Renal pelvis (tissue), 12 donors: ENCODE results near the gene C1QBP. TPM values are rescaled to one million over a fixed set of nuclear protein-coding genes. Genes with fewer than 3 reads are reported as not detected.

ENCODE experiments used
- DNase-seq: peaks from one replicate; pipeline ENCODE4 v3.0.0-alpha.2; 2013
- long read RNA-seq, 16 experiments: transcript quantifications; one replicate each; lab custom pipeline, GENCODE V29; 2026
- polyA plus RNA-seq, 3 donors: library from polyadenylated mRNA; unstranded; fragments of 120-200 nt; gene quantifications; one replicate each; pipeline ENCODE4 v1.2.1, GENCODE V29; 2013; ENCODE audit not compliant: insufficient read length in 3 of 3

C1QBP gene, protein sequence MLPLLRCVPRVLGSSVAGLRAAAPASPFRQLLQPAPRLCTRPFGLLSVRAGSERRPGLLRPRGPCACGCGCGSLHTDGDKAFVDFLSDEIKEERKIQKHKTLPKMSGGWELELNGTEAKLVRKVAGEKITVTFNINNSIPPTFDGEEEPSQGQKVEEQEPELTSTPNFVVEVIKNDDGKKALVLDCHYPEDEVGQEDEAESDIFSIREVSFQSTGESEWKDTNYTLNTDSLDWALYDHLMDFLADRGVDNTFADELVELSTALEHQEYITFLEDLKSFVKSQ
- polyA plus RNA-seq = 100 to 1,000 TPM; 135 to 161 (median 156) TPM
- long read RNA-seq, donor 1, transcript C1QBP-201 (6 exons, 1,169 nt) = major isoform, 95 of 149 reads
- long read RNA-seq, donor 1, partial matches to known transcripts = 50 of 149 reads
- long read RNA-seq, donor 1, other reads (novel, unspliced or antisense) = 0 of 149 reads
- long read RNA-seq, donor 2, transcript C1QBP-201 (6 exons, 1,169 nt) = major isoform, 99 of 174 reads
- long read RNA-seq, donor 2, partial matches to known transcripts = 64 of 174 reads
- long read RNA-seq, donor 2, other reads (novel, unspliced or antisense) = 5 of 174 reads
- long read RNA-seq, donor 3, transcript C1QBP-201 (6 exons, 1,169 nt) = major isoform, 124 of 181 reads
- long read RNA-seq, donor 3, partial matches to known transcripts = 52 of 181 reads
- long read RNA-seq, donor 3, other reads (novel, unspliced or antisense) = 0 of 181 reads
- long read RNA-seq, donor 4, transcript C1QBP-201 (6 exons, 1,169 nt) = major isoform, 144 of 232 reads
- long read RNA-seq, donor 4, partial matches to known transcripts = 82 of 232 reads
- long read RNA-seq, donor 4, other reads (novel, unspliced or antisense) = 0 of 232 reads
- long read RNA-seq, donor 5, transcript C1QBP-201 (6 exons, 1,169 nt) = major isoform, 97 of 111 reads
- long read RNA-seq, donor 5, partial matches to known transcripts = 13 of 111 reads
- long read RNA-seq, donor 5, other reads (novel, unspliced or antisense) = 0 of 111 reads
- long read RNA-seq, donor 6, transcript C1QBP-201 (6 exons, 1,169 nt) = major isoform, 95 of 172 reads
- long read RNA-seq, donor 6, partial matches to known transcripts = 69 of 172 reads
- long read RNA-seq, donor 6, other reads (novel, unspliced or antisense) = 0 of 172 reads
- long read RNA-seq, donor 7, transcript C1QBP-201 (6 exons, 1,169 nt) = major isoform, 146 of 180 reads
- long read RNA-seq, donor 7, transcript C1QBP-203 (2 exons, 911 nt) = minor isoform, 8 of 180 reads
- long read RNA-seq, donor 7, partial matches to known transcripts = 16 of 180 reads
- long read RNA-seq, donor 7, other reads (novel, unspliced or antisense) = 6 of 180 reads
- long read RNA-seq, donor 8, transcript C1QBP-201 (6 exons, 1,169 nt) = major isoform, 28 of 37 reads
- long read RNA-seq, donor 8, partial matches to known transcripts = 8 of 37 reads
- long read RNA-seq, donor 8, other reads (novel, unspliced or antisense) = 0 of 37 reads
- long read RNA-seq, donor 9, transcript C1QBP-201 (6 exons, 1,169 nt) = major isoform, 138 of 217 reads
- long read RNA-seq, donor 9, partial matches to known transcripts = 76 of 217 reads
- long read RNA-seq, donor 9, other reads (novel, unspliced or antisense) = 0 of 217 reads
- long read RNA-seq, donor 10, transcript C1QBP-201 (6 exons, 1,169 nt) = major isoform, 76 of 120 reads
- long read RNA-seq, donor 10, partial matches to known transcripts = 40 of 120 reads
- long read RNA-seq, donor 10, other reads (novel, unspliced or antisense) = 0 of 120 reads
- long read RNA-seq, donor 11, transcript C1QBP-201 (6 exons, 1,169 nt) = major isoform, 83 of 90 reads
- long read RNA-seq, donor 11, partial matches to known transcripts = 5 of 90 reads
- long read RNA-seq, donor 11, other reads (novel, unspliced or antisense) = 0 of 90 reads
- long read RNA-seq, donor 12, transcript C1QBP-201 (6 exons, 1,169 nt) = major isoform, 108 of 177 reads
- long read RNA-seq, donor 12, transcript C1QBP-203 (2 exons, 911 nt) = minor isoform, 5 of 177 reads
- long read RNA-seq, donor 12, partial matches to known transcripts = 60 of 177 reads
- long read RNA-seq, donor 12, other reads (novel, unspliced or antisense) = 0 of 177 reads
- long read RNA-seq, donor 13, transcript C1QBP-201 (6 exons, 1,169 nt) = major isoform, 57 of 72 reads
- long read RNA-seq, donor 13, partial matches to known transcripts = 9 of 72 reads
- long read RNA-seq, donor 13, other reads (novel, unspliced or antisense) = 0 of 72 reads
- long read RNA-seq, donor 14 = 0 reads
- long read RNA-seq, donor 15 = 0 reads
- long read RNA-seq, donor 16, transcript C1QBP-201 (6 exons, 1,169 nt) = major isoform, 133 of 195 reads
- long read RNA-seq, donor 16, partial matches to known transcripts = 56 of 195 reads
- long read RNA-seq, donor 16, other reads (novel, unspliced or antisense) = 0 of 195 reads

DNA sequence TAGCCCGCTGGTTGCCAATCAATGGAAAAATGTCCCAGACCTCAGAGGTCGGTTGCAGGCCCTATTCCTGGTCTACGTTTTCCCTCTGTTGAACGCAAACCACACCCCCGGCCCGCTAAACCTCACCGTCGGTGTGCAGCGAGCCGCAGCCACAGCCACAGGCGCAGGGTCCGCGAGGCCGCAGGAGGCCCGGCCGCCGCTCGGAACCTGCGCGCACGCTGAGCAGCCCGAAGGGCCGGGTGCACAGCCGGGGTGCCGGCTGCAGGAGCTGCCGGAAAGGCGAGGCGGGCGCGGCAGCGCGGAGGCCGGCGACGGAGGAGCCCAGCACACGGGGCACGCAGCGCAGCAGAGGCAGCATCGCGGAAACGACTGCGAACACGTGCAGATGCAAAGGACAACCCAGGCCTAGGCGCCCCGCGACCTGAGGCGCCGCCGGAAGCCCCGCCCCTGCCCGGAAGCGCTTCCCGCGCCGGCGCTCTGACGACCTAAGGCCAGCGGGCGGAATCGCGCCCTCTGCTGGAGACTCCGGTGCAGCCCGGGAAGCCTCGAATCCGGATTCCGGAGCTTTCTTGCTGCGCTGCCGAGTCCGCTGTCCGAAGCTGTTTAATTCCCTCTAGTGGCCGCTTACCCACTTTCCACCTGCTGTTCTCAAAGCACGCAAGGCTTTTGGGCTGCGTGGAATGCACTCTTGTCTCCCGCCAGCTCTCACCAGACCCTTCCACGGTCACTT is at the start of gene C1QBP:
Gene C1QBP (minus strand): TSS at position 440 of the 730 bp plus-strand sequence. CDS start 82 bp downstream, at position 358.
- DNase-seq = peak; percentile 92

DNA sequence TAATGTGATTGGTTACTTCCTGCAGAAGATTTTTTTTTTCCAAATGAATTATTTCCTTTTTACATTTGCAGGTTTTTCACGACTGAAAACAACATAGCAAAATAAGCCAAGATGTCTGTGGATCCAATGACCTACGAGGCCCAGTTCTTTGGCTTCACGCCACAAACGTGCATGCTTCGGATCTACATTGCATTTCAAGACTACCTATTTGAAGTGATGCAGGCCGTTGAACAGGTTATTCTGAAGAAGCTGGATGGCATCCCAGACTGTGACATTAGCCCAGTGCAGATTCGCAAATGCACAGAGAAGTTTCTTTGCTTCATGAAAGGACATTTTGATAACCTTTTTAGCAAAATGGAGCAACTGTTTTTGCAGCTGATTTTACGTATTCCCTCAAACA is 49.8 kb upstream of the C1QBP start:
- no peak for DNase-seq

DNA sequence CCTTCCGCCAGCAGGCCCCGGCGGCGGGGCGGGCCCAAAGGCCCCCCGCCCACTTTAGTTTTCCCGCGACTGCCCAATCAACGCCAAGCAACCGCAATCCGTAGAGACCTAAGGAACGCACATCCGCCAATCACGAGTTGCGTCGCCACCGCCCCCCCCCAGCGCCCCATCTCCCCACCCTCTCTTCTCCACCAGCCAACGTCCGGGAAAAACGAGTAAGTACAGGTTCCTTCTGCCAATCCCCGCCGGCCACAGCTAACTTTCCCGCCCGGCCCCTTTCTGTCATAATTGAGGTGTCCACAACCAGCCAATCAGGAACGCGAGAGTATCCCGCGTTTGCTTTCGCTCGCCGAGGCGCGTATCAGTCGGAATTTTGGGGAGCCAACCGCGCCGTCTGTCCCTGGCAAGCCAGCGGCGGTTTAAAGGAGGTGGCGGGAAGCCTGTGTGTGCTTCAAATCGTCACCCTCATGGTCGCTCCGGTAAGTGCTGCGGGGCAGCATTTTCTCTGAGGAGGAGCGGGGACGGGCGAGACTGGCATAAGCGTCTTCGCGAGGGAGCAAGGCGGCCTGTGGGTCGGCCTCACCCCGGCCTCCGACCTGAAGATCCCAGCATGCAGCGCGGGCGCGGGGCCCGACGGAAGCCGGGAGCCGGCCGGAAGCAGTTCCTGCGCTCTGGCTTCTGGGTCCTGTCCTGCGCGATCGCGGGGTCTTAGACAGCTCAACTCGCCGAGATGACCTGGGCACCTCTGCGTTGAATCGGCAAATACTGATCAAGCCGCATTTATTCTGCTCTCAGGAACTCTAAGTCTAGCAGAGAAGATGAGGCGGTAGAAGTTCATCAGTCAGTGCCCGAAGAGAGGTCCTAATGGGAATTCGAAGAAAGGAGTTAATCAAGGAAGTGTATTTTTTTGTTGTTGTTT is 47.5 kb upstream of the C1QBP start, which contains the start of gene MIS12:
Gene MIS12 (plus strand): TSS at position 361 of the 919 bp plus-strand sequence. CDS start 2,297 bp downstream, outside the sequence.
- peak; percentile 99 for DNase-seq

DNA sequence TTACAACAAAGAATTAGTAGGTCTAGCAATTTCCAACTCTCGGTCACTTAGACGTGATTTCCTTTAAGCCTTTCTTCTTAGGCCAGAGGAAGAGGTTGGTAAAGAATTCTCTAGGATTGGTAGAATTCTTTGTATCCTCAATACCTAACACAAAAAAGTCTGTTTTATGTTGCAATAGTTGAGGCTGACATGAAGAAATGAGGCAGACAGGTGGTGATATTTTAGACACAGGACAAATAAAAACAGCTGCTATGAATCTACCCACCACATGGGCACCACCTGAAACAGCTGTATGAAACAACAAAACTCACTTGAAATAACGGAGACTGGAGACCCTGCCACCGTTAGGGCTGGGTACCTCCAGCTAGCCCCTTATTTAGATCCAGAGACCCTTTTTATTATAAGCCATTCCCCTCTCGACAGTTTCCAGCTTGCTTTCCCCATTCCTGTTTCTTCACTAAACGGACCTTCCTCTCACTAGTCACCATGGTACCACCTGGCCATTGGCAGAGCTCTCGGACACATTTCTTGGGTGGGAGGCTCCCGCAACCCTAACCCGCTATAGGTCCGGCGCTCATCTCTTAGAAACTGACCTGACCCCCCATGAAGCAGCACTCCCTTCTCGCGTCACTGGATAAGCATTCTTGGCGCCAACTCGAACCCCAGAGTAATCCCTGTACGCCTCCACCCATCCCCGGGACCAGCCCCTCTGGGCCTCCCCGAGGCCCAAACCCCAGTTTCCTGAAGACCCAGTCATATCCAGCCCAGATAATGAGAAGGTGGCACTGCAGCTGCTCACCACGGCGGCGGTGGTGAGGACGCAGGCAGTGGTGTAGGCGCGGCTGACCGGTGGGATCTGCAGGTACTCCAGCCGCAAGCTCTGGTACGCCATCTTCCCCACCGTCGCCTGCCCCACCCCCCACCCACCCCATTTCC is 46.6 kb upstream of the C1QBP start, which contains the start of gene DERL2:
Gene DERL2 (minus strand): TSS at position 909 of the 936 bp plus-strand sequence. CDS start 17 bp downstream, at position 892.
- no peak for DNase-seq

DNA sequence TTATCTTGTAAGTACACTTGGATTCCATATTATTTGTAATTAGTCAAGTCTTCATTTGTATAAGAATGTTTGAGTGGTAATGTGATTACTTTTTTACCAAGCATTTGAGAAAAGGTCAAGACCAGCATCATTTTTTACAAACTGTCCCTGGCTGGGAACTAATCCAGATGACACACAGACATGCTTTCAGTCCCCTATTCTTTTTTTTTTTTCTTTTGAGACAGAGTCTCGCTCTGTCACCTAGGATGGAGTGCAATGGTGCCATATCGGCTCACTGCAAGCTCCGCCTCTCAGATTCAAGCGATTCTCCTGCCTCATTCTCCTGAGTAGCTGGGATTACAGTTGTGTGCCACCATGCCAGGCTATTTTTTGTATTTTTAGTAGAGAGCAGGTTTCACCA is 42.5 kb upstream of the C1QBP start:
- DNase-seq = no peak

DNA sequence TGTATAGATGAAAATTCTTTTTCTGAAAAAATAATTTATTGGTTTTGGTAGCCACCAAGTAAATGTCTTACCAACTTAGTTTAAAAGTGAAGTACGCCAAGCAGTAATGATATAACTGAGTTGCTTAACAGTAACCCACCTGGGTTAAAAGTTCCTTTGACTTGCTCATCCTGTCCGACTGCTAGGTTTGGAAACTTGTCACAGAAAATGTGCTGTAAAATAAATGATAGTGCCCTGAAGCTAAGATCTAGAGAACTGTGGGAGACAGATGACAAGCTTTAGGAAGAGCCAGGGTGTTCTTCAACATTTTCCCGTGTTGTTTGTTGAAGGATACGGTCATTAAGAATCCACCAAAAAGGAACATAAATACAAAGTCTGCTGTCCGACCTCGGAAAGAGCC is 42.0 kb upstream of the C1QBP start:
- no peak for DNase-seq

DNA sequence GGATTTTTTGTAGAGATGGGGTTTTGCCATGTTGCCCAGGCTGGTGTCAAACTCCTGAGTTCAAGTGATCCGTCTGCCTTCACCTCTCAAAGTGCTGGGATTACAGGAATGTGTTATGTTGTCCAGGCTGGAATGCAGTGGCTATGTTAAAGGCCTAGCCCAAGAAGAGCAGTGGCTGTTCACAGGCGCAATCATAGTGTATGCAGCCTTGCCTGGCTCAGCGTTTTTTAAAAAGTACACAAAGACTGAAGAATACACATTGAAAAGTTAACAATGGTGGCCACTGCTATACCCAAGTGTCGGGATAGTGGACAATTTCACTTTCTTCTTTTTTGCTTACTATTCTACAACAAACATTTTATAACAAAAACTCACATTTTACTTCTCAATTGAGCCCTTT is 40.0 kb upstream of the C1QBP start:
- DNase-seq = no peak

DNA sequence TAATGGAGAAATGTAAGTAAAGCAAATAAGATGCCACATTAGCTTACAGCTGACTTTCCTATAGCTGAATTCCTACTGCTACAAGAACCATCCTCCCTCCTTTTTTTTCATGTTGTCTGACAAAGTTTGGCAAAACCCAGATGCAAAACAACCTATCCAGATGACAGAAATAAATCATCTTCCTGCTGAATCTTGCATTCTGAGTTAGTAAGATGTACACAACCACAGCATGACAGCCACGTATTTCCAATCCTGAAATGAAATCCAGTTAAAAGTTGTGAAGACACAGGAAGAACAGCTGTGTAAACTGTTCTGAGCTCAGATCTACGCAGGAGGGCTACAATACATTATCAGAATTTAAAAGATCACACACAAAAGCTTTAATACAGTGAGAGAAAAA is 35.0 kb upstream of the C1QBP start:
- DNase-seq = no peak

DNA sequence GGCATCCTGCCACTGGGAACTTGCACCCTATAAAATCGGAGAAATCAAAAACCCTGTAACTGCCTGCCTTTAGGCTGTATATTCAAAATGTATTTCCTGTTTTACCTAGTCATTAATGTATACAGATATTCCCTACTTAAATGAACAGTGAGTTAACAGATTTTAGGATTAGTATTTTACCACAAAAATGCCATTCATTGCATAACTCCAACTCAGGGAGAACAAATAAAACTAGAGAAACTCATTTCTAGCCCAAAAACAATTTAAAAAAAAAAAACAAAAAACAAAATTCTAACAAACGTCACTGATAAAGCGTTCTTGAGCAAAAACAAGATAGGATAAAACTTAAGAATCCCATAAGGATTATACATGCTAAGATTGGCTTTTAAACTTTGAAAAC is 33.6 kb upstream of the C1QBP start:
- DNase-seq = no peak

DNA sequence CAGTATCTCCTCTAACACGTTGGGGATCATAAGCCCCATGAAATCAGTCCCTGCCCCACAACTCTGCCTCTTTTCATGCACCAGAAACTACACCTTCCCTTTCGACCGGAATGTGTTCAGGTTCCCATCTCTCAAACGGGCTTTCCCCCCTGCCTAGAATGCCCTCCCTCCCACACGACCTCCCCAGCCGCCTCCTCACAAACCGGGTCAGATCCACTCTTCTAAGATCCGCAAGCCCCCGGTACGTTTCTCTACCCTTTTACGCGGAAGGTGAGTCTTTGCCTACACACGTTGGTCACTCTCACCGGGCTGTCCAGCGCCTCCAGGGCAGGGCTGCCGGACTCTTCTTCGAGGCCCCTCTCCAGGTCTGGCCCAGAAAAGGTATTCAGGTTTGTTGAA is 29.1 kb upstream of the C1QBP start:
- DNase-seq = no peak

DNA sequence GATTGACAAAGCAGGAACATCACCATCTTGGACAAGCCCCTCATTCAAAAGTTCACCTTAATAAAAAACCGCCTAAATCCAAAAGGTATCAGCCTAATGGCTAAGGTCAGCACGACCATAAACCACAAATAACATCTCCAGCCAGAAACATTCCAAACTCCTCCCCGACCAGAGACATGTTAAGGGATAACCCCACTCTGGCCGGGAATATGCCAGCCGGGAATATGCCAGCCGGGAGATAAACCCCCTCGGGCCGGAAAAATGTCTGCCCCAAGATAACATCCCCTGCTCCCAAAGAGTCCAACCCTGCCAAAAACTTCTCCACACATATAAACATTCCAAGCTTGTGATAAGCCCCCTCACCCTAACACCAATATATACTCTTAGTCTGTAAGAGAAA is 28.5 kb upstream of the C1QBP start:
- no peak for DNase-seq

DNA sequence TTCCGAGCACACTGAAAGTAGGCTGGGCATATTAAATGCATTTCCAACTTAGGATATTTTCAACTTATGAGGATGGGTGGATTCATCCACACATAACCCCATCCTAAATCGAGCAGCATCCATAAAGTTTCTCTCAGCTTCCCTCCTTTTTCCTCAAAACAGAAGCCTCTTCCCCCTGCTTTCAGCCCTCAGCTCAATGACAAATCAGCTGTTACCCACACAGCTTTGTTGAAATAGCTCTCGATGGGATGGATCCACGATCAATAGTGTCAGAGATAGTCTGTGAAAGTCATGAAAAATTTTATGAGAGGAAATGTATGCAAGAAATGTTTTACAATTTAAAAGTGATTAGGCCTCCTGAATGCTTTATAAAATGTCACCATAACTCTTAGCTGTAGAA is 27.3 kb upstream of the C1QBP start:
- DNase-seq = no peak

DNA sequence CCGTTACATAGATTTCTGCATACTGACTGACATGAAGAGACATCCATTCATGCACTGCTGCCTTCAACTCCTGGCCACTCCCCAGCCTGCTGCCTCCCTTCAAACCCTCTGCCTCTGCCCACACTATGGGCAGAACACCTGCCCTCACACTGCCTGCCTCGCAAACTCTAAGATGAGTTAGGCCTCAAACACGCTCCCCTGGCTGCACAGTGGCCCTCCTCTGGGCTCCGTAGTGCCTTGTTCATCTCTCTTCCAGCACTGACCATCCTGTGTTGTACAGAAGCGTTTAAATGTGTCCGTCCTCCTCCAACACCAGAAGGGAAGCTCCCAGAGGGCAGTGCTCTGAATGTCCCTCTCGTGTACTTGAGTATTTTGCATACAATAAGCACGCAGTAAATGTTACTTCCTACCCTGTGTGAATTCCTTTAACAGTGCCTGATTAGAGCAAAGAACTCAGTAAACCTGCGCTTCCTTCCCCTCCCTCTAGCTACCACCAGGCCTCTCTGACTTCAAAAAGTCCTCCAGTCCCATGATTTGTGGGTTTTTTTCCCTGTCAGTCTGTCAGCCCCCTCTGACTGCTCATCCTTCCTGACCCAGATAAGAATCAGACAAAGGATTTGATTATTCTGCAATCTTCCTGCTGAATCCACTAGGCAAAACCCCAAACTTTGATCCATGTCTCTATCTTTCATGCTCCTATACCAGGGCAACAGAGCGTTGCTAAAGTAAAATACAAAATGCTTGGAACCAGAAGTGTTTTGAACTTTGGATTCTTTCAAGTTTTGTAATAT is 26.0 kb upstream of the C1QBP start:
- DNase-seq = no peak

DNA sequence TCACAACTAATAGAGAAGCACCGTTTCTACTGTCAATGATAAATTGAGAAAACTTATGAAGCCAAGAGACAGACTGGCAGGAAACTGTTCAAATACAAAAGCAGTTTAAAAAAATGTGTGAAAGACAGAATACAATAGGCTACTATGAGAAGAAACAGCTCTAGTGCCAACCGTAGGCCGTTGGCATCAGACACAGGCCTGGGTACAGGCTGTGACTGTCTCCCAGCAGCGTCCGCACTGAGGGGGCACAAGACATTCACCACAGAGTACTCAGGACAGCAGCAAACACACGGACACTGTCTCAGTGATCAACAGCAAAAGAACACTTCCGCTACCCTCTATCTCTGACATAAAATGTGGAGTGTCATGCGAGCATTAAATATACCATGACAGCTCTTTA is 7.8 kb upstream of the C1QBP start:
- DNase-seq = no peak

DNA sequence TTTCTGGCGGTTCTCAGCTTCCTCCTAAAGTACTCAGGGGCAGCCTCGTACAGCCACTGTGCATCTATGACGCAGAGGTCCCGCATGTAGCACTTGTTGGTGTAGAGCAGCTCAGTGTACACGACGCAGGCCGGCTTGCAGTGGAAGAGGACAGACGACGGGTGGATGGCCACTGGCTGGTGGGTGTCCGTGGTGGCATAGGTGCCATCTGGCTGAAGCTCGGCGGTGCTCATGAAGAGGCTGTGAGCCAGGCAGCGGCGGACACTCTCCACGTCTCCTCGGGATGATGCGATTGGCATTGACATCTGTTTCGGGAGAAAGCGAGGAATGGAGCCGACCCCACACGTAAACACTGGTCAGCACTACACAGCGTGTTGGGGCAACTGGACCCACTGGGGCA is 5.3 kb upstream of the C1QBP start:
- no peak for DNase-seq
